Liver (tissue), 9 donors: Measurements from ENCODE around the gene PRR20C. TPM values are rescaled to one million over a fixed set of nuclear protein-coding genes. Genes with fewer than 3 reads are reported as not detected.

Source experiments
- DNase-seq: peaks from one replicate; pipeline ENCODE4 v3.0.0-alpha.2; 2017; ENCODE audit warnings: low spot score
- H3K27ac ChIP-seq, 2 donors: one replicate each; pipeline ENCODE4 v1.7.0; 2013; ENCODE audit warnings: inconsistent platforms in 2 of 2, low read length in 2 of 2, control low read depth in 1 of 2, low read depth in 1 of 2, mild to moderate bottlenecking in 1 of 2
- H3K27me3 ChIP-seq, 4 donors: one replicate each; pipeline versions ENCODE4 v1.6.1 to v1.7.0; 2013; ENCODE audit warnings: low read length in 3 of 4, inconsistent platforms in 1 of 4, mild to moderate bottlenecking in 1 of 4, moderate library complexity in 1 of 4; ENCODE audit not compliant: control insufficient read depth in 4 of 4, insufficient read depth in 4 of 4
- H3K36me3 ChIP-seq, 4 donors: one replicate each; pipeline versions ENCODE4 v1.6.1 to v1.7.0; 2013; ENCODE audit warnings: low read length in 3 of 4, mild to moderate bottlenecking in 3 of 4, low read depth in 1 of 4, moderate library complexity in 1 of 4; ENCODE audit not compliant: control insufficient read depth in 4 of 4, insufficient read depth in 3 of 4
- H3K4me1 ChIP-seq, 4 donors: one replicate each; pipeline versions ENCODE4 v1.6.1 to v1.7.0; 2013; ENCODE audit warnings: low read length in 3 of 4, mild to moderate bottlenecking in 3 of 4, moderate library complexity in 1 of 4; ENCODE audit not compliant: control insufficient read depth in 4 of 4, insufficient read depth in 4 of 4
- H3K4me3 ChIP-seq, 3 donors: one replicate each; pipeline versions ENCODE4 v1.6.1 to v1.7.0; 2013; ENCODE audit warnings: low read length in 3 of 3, control low read depth in 1 of 3, low read depth in 1 of 3, mild to moderate bottlenecking in 1 of 3
- H3K9ac ChIP-seq, 2 donors: one replicate each; pipeline ENCODE4 v1.7.0; 2013; ENCODE audit warnings: low read length in 2 of 2, mild to moderate bottlenecking in 2 of 2, moderate library complexity in 2 of 2, control low read depth in 1 of 2, low read depth in 1 of 2
- H3K9me3 ChIP-seq, 4 donors: one replicate each; pipeline versions ENCODE4 v1.6.1 to v1.7.0; 2013; ENCODE audit warnings: low read length in 3 of 4; ENCODE audit not compliant: control insufficient read depth in 4 of 4
- FOXA1 ChIP-seq: IDR thresholded peaks from 2 replicates; pipeline ENCODE4 v1.6.1; 2016; ENCODE audit warnings: antibody characterized with exemption
- FOXA2 ChIP-seq: IDR thresholded peaks from 2 replicates; pipeline ENCODE4 v1.6.1; 2016; ENCODE audit warnings: antibody characterized with exemption
- GABPA ChIP-seq, 2 donors: IDR thresholded peaks in 1 of 2; conservative IDR thresholded peaks in 1 of 2; 2 replicates each; pipeline ENCODE4 v1.6.1; 2016; ENCODE audit warnings: antibody characterized with exemption in 2 of 2, mild to moderate bottlenecking in 1 of 2, moderate library complexity in 1 of 2
- HNF4A ChIP-seq, 2 donors: conservative IDR thresholded peaks; 2 replicates each; pipeline ENCODE4 v1.6.1; 2016; ENCODE audit warnings: antibody characterized with exemption in 2 of 2, mild to moderate bottlenecking in 2 of 2
- JUND ChIP-seq, 2 donors: IDR thresholded peaks; 2 replicates each; pipeline ENCODE4 v1.6.1; 2016; ENCODE audit warnings: antibody characterized with exemption in 2 of 2
- NR2F2 ChIP-seq: IDR thresholded peaks from 2 replicates; pipeline ENCODE4 v1.6.1; 2016; ENCODE audit warnings: antibody characterized with exemption
- RAD21 ChIP-seq, 2 donors: IDR thresholded peaks; 2 replicates each; pipeline ENCODE4 v1.6.1; 2016; ENCODE audit warnings: antibody characterized with exemption in 2 of 2, mild to moderate bottlenecking in 2 of 2
- RXRA ChIP-seq, 2 donors: IDR thresholded peaks; 2 replicates each; pipeline ENCODE4 v1.6.1; 2017 to 2018; ENCODE audit warnings: antibody characterized with exemption in 2 of 2, mild to moderate bottlenecking in 1 of 2
- SP1 ChIP-seq: IDR thresholded peaks from 2 replicates; pipeline ENCODE4 v1.6.1; 2018; ENCODE audit warnings: antibody characterized with exemption, mild to moderate bottlenecking
- TAF1 ChIP-seq: conservative IDR thresholded peaks from 2 replicates; pipeline ENCODE4 v1.6.1; 2016; ENCODE audit warnings: antibody characterized with exemption, mild to moderate bottlenecking
- YY1 ChIP-seq: IDR thresholded peaks from 2 replicates; pipeline ENCODE4 v1.6.1; 2016; ENCODE audit warnings: antibody characterized with exemption, mild to moderate bottlenecking
- WGBS: extraction: QIAGEN DNeasy Blood & Tissue Kit; methylation state at CpG from one replicate; pipeline ENCODE4 v1.1.7; 2013; 5-methylcytosine and 5-hydroxymethylcytosine counted together
- polyA plus RNA-seq, 2 donors: library from polyadenylated mRNA; stranded (reverse) in 1 of 2; unstranded in 1 of 2; fragments of 200-250 nt in 1 of 2; fragments of >200 nt in 1 of 2; fragmentation: Nextera tagmentation in 1 of 2; extraction: Ambion mirVana in 1 of 2; gene quantifications; one replicate each; pipeline versions ENCODE4 v1.2.1 to v1.2.3, GENCODE V29; 2013 to 2015
- total RNA-seq, 2 donors: library from RNA; depleted of rRNA; stranded (reverse); fragments of >200 nt; gene quantifications; one replicate each; pipeline ENCODE4 v1.2.3, GENCODE V29; 2014
- TF ChIP-seq, protein P1 (sequence below): IDR thresholded peaks from 2 replicates; pipeline ENCODE4 v1.6.1; 2016; ENCODE audit warnings: antibody characterized with exemption, mild to moderate bottlenecking
- TF ChIP-seq, protein P2 (sequence below): IDR thresholded peaks from 2 replicates; pipeline ENCODE4 v1.6.1; 2016; ENCODE audit warnings: antibody characterized with exemption
- donor health status: healthy.
- donor health status: healthy.
- donor health status: healthy.
- donor health status: healthy.
- donor health status: healthy.

PRR20C gene
- total and polyA plus RNA-seq, 4 donors = not detected

- Histone ChIP-seq H3K27me3 (no peaks in the 10 kb centered on the region), H3K36me3 (no peaks in the 10 kb centered on the region), H3K4me1 (peaks cover 0 to 6% (median 2%) of the 10 kb centered on the region in 4 donors), H3K9ac (no peak overlapping the region), H3K27ac (no peak overlapping the region), H3K9me3 (no peaks in the 10 kb centered on the region), H3K4me3 (no peak overlapping the region)
- 89% methylated on average over 6 of the region's 6 CpGs for WGBS
- TF ChIP-seq YY1 (no peak), SP1 (no peak), JUND (IDR thresholded peaks at IDR 0.05) (no peak), RAD21 (IDR thresholded peaks at IDR 0.05) (no peak), NR2F2 (no peak), TAF1 (no peak), FOXA2 (no peak), FOXA1 (no peak), GABPA (IDR thresholded peaks at IDR 0.05 in 1 of 2, conservative IDR thresholded peaks at IDR 0.05 in 1 of 2) (no peak)
- TF ChIP-seq, protein P1, sequence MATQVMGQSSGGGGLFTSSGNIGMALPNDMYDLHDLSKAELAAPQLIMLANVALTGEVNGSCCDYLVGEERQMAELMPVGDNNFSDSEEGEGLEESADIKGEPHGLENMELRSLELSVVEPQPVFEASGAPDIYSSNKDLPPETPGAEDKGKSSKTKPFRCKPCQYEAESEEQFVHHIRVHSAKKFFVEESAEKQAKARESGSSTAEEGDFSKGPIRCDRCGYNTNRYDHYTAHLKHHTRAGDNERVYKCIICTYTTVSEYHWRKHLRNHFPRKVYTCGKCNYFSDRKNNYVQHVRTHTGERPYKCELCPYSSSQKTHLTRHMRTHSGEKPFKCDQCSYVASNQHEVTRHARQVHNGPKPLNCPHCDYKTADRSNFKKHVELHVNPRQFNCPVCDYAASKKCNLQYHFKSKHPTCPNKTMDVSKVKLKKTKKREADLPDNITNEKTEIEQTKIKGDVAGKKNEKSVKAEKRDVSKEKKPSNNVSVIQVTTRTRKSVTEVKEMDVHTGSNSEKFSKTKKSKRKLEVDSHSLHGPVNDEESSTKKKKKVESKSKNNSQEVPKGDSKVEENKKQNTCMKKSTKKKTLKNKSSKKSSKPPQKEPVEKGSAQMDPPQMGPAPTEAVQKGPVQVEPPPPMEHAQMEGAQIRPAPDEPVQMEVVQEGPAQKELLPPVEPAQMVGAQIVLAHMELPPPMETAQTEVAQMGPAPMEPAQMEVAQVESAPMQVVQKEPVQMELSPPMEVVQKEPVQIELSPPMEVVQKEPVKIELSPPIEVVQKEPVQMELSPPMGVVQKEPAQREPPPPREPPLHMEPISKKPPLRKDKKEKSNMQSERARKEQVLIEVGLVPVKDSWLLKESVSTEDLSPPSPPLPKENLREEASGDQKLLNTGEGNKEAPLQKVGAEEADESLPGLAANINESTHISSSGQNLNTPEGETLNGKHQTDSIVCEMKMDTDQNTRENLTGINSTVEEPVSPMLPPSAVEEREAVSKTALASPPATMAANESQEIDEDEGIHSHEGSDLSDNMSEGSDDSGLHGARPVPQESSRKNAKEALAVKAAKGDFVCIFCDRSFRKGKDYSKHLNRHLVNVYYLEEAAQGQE = no peak
- TF ChIP-seq, protein P2, sequence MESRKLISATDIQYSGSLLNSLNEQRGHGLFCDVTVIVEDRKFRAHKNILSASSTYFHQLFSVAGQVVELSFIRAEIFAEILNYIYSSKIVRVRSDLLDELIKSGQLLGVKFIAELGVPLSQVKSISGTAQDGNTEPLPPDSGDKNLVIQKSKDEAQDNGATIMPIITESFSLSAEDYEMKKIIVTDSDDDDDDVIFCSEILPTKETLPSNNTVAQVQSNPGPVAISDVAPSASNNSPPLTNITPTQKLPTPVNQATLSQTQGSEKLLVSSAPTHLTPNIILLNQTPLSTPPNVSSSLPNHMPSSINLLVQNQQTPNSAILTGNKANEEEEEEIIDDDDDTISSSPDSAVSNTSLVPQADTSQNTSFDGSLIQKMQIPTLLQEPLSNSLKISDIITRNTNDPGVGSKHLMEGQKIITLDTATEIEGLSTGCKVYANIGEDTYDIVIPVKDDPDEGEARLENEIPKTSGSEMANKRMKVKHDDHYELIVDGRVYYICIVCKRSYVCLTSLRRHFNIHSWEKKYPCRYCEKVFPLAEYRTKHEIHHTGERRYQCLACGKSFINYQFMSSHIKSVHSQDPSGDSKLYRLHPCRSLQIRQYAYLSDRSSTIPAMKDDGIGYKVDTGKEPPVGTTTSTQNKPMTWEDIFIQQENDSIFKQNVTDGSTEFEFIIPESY = no peak
- no peak for DNase-seq
Observed at GRCh38 chr13:57128909-57129308, 25.0 kb upstream of the PRR20C start.

GRCh38 chr13:57136093-57136492, 17.8 kb upstream of the PRR20C start:
- no peaks in the 10 kb centered on the region for H3K36me3 ChIP-seq
- H3K27me3 ChIP-seq = no peaks in the 10 kb centered on the region
- H3K4me3 ChIP-seq = peak overlapping the region in 1 of 3 donors; percentile 24
- TF ChIP-seq HNF4A (conservative IDR thresholded peaks at IDR 0.05) = peak; percentile 49 to 59
- TF ChIP-seq GABPA (IDR thresholded peaks at IDR 0.05 in 1 of 2, conservative IDR thresholded peaks at IDR 0.05 in 1 of 2) = no peak
- TF ChIP-seq JUND (IDR thresholded peaks at IDR 0.05) = no peak
- WGBS = 30% methylated on average over 2 of the region's 2 CpGs
- DNase-seq = no peak
- H3K27ac ChIP-seq = peak overlapping the region in 1 of 2 donors; percentile 35
- H3K9me3 ChIP-seq = no peaks in the 10 kb centered on the region
- H3K4me1 ChIP-seq = peaks cover 0 to 14% (median 3%) of the 10 kb centered on the region in 4 donors
- no peak overlapping the region for H3K9ac ChIP-seq

GRCh38 chr13:57137585-57137984, 16.3 kb upstream of the PRR20C start:
- Histone ChIP-seq H3K27me3 (no peaks in the 10 kb centered on the region), H3K36me3 (no peaks in the 10 kb centered on the region), H3K9me3 (no peaks in the 10 kb centered on the region), H3K4me1 (peaks cover 0 to 14% (median 3%) of the 10 kb centered on the region in 4 donors), H3K4me3 (peak overlapping the region in 2 of 3 donors; percentile 11 to 15), H3K9ac (peak overlapping the region in 1 of 2 donors; percentile 69), H3K27ac (peak overlapping the region; percentile 9 to 47)
- WGBS = 32% methylated on average over 4 of the region's 4 CpGs
- DNase-seq = no peak
- peak; percentile 57 to 66 for TF ChIP-seq RXRA (IDR thresholded peaks at IDR 0.05)
- TF ChIP-seq RAD21 (IDR thresholded peaks at IDR 0.05) = peak; percentile 50 to 62
- peak in 1 of 2 donors; percentile 27 for TF ChIP-seq JUND (IDR thresholded peaks at IDR 0.05)
- TF ChIP-seq, protein P2 = peak; percentile 37
- peak; percentile 77 for TF ChIP-seq SP1
- no peak for TF ChIP-seq GABPA (IDR thresholded peaks at IDR 0.05 in 1 of 2, conservative IDR thresholded peaks at IDR 0.05 in 1 of 2)
- TF ChIP-seq YY1 = peak; percentile 68
- TF ChIP-seq FOXA1 = no peak
- TF ChIP-seq HNF4A (conservative IDR thresholded peaks at IDR 0.05) = peak; percentile 82 to 84
- TF ChIP-seq, protein P1 = peak; percentile 46
- TF ChIP-seq TAF1 = peak; percentile 54
